Spinal cord (tissue), 10 donors: Measurements from ENCODE around the gene MDH1B. TPM values are rescaled to one million over a fixed set of nuclear protein-coding genes. Genes with fewer than 3 reads are reported as not detected.
"Not testable (repeated sequence)": the region's sequence is repeated elsewhere in the genome, so short reads cannot be mapped to it uniquely, and the experiment has no call there.

Source experiments
- DNase-seq, 6 donors: peaks; one replicate each; pipeline versions ENCODE4 v3.0.0 to v3.0.0-alpha.2; 2013 to 2015; ENCODE audit warnings: low spot score in 6 of 6, low read depth in 4 of 6
- H3K27ac ChIP-seq: one replicate; pipeline ENCODE4 v1.5.1; 2013; ENCODE audit warnings: low read depth, low read length, control low read depth
- H3K27me3 ChIP-seq: one replicate; pipeline ENCODE4 v1.6.1; 2013; ENCODE audit warnings: low read length; ENCODE audit not compliant: control insufficient read depth, insufficient read depth
- H3K36me3 ChIP-seq: one replicate; pipeline ENCODE4 v1.6.1; 2013; ENCODE audit warnings: low read length; ENCODE audit not compliant: control insufficient read depth, insufficient read depth
- H3K4me1 ChIP-seq: one replicate; pipeline ENCODE4 v1.6.1; 2013; ENCODE audit warnings: low read length; ENCODE audit not compliant: control insufficient read depth, insufficient read depth
- H3K4me3 ChIP-seq: one replicate; pipeline ENCODE4 v1.5.1; 2013; ENCODE audit warnings: low read depth, low read length, control low read depth
- H3K9me3 ChIP-seq: one replicate; pipeline ENCODE4 v1.6.1; 2013; ENCODE audit warnings: low read length; ENCODE audit not compliant: control insufficient read depth, insufficient read depth
- WGBS: methylation state at CpG from one replicate; pipeline ENCODE4 v1.1.5; 2013; ENCODE audit warnings: missing lambda C conversion rate; ENCODE audit not compliant: insufficient coverage; 5-methylcytosine and 5-hydroxymethylcytosine counted together
- long read RNA-seq, 4 donors: transcript quantifications; one replicate each; lab custom pipeline, GENCODE V29; 2026
- polyA plus RNA-seq, 2 donors: library from polyadenylated mRNA; unstranded; fragments of 120-200 nt; gene quantifications; one replicate each; pipeline ENCODE4 v1.2.1, GENCODE V29; 2013; ENCODE audit not compliant: insufficient read length in 2 of 2
- total RNA-seq, 2 donors: library from RNA; depleted of rRNA in 1 of 2; stranded (reverse); fragments of 120-200 nt in 1 of 2; fragments of >200 nt in 1 of 2; gene quantifications; one replicate each; pipeline versions ENCODE4 v1.2.3 to v1.2.4, GENCODE V29; 2013 to 2014
- donor health status: healthy.

MDH1B gene
- total RNA-seq = 10 to 100 TPM in 1 of 2 donors, 1 to 10 TPM in 1; 6.7 to 14.4 TPM
- 1 to 10 TPM; 6.2 to 6.5 TPM for polyA plus RNA-seq
- long read RNA-seq, donor 1 = 0 reads
- long read RNA-seq, donor 2 = 0 reads
- long read RNA-seq, donor 3, partial matches to known transcripts = 0 of 1 reads
- long read RNA-seq, donor 3, other reads (novel, unspliced or antisense) = 0 of 1 reads
- long read RNA-seq, donor 4, partial matches to known transcripts = 0 of 1 reads
- long read RNA-seq, donor 4, other reads (novel, unspliced or antisense) = 0 of 1 reads

DNA sequence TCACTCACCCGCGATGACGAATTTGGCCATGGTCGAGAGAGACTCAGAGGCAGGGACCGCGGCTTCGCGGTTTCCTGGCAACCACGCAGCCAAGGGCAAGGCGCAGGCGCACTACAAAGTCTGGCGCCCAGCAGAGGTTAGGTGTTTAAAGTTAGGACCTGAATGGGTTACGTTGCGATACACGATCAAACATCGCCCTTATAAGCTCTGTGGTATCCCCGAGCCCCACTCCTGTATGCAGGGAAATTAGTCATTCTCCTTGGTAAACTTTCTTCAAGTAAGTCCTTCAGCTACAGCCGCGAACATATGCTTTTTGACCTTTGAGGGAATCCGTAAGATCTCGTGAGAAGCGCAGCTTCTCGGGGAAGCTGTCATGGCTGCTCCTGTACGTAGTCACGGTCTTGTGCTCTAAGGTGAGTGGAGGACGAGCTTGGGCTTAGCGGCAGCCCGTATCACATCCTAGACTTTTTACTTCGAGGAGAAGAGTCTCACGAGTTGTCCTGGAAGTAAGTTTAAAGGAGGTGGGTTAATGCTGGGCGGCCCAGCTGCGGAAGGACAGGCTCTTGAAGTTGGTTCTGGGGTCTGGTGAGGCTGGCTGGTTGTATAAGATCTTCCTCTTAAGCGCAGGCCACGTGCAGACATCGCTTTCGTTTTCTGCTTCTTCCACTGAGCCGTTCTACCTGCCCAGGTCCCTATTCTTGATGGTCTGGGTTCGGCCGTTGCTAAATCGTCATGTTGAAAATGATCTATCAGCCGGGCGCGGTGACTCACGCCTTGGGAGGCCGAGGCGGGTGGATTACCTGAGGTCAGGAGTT is at the start of gene MDH1B, which contains the start of gene FASTKD2:
MDH1B (minus strand) TSS at position 87 of the 815 bp plus-strand sequence; CDS start at position 30, 57 bp downstream.
FASTKD2 (plus strand) TSS at position 365 of the 815 bp plus-strand sequence. CDS start 1,088 bp downstream, outside the sequence.
- Histone ChIP-seq H3K4me1 (peaks cover 7% of the 10 kb centered on the region), H3K9me3 (no peaks in the 10 kb centered on the region), H3K27ac (peak within 1 kb of the TSS; percentile 54), H3K4me3 (peak within 1 kb of the TSS; percentile 77), H3K36me3 (peaks cover 3% of the 10 kb centered on the region), H3K27me3 (no peaks in the 10 kb centered on the region)
- DNase-seq = peak; percentile 88 to 98 (median 96)
- WGBS = 0% methylated on average over 46 of the region's 46 CpGs

DNA sequence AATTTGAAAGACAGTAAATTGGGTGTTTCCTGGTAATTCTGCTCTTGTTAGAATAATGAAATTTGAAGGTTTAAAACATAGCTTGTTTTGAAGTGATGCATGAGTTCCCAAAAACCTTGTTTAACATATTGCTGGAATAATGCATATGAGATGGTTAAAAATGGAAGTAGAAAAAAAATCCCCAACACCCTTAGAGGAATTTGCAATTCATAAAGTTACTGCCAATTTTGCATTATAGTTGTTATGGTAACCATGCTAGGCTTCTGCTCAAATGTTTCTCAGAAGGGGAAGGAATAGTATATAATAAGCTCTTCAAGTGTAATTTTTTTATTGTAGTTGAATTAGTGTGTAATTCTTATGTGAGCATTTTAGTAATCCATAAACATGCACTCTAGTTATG is 49.4 kb upstream of the MDH1B start:
- Histone ChIP-seq H3K36me3 (no peaks in the 10 kb centered on the region), H3K9me3 (no peaks in the 10 kb centered on the region), H3K4me1 (no peaks in the 10 kb centered on the region), H3K4me3 (no peak overlapping the region), H3K27ac (no peak overlapping the region), H3K27me3 (no peaks in the 10 kb centered on the region)
- DNase-seq = peak in 2 of 6 donors; percentile 73 to 87

DNA sequence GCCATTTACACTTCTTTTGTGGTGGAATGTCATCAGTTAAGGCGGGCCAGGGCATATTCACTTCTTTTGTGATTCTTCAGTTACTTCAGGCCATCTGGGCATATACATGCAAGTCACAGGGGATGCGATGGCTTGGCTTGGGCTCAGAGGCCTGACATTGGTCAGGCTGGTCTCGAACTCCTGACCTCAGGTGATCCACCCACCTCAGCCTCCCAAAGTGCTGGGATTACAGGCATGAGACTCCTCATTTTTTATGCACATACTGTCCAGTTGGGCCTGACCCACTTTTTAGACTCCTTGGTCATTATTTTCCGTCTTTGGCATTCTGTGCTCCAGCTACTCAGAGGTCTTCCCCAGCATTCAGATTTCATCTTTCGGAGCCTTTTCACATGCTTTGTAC is 47.3 kb upstream of the MDH1B start:
- not testable (repeated sequence) for H3K36me3 ChIP-seq, H3K9me3 ChIP-seq, H3K27me3 ChIP-seq, H3K4me3 ChIP-seq, H3K27ac ChIP-seq, DNase-seq, H3K4me1 ChIP-seq
- 96% methylated on average over 2 of the region's 5 CpGs for WGBS

DNA sequence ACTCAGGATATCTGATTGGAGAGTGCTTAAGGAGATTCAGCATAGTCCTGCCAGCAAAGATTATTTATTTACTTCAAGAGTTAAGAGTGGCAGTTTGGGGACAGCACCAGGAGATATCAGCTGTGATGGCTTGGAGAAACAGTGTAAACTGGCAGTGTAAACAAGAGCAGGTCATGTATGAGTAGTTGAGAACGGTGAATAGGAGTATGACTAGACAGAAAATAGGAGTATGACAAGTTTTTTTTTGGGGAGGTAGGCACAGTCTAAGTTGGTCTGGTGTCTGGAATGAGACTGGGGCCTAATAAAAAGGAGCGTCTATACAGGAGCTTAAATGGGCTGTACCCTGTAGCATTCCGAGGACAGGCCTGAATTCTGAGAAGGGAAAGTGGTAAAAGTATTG is 42.5 kb upstream of the MDH1B start:
- H3K4me3 ChIP-seq, H3K9me3 ChIP-seq, DNase-seq, H3K36me3 ChIP-seq, H3K27me3 ChIP-seq, H3K27ac ChIP-seq, H3K4me1 ChIP-seq: not testable (repeated sequence)
- 100% methylated on average over 1 of the region's 3 CpGs for WGBS

DNA sequence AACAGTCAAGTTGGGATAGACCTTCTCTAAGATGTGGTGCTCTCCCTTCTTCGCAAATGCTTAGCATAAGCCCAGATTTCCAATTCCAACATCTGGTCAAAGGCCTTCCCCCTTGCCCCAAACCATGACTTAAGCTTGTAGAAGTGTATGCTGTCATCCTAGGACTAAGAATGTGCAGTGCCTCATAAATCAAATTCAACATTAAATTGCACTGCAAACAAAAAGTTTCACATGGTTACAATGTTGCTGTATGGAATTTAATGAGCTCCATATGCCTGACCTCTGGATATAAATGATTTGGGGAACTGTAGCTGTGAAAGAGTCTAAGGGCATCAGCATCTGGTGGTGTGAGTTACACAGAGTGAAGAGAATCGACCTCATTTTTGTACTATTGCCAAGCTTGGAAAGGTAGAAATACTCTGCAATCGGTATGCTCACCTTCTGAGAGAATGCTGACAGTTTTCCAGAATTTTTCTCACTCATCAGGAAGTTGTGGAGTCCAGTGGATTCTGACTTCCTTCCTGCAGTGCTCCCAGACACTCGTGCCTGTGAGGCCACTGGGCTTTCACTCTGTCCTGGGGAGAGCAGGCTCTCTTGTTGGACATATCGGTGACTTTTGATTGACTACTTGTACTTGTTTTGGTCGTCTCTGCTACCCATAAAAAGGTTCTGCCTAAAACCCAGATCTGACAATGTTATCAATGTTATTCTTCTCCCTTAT is 40.9 kb upstream of the MDH1B start:
- no peak for DNase-seq
- H3K9me3 ChIP-seq = no peaks in the 10 kb centered on the region
- no peaks in the 10 kb centered on the region for H3K36me3 ChIP-seq
- H3K27ac ChIP-seq = no peak overlapping the region
- no peaks in the 10 kb centered on the region for H3K27me3 ChIP-seq
- 63% methylated on average over 1 of the region's 6 CpGs for WGBS
- no peak overlapping the region for H3K4me3 ChIP-seq
- H3K4me1 ChIP-seq = peaks cover 3% of the 10 kb centered on the region

DNA sequence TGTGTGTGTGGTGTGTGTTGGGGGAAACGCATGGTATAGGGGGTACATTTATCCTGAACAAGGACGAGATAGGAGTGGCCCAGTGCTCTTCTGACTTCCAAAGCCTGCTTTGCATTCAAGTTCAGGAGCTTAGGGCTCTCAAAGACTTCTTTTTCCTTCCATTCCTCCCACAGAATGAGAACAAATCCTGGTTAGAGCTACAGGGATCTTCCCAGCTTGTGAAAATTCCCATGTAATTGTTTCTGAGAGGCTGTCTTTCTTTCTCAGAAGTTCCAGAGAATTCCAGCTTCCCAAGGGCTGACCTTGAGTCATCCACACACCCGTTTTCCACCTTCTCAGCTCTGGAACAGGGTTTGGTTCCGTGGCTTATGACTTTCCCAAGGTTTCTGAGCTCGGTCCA is 39.2 kb upstream of the MDH1B start:
- Histone ChIP-seq H3K27me3 (no peaks in the 10 kb centered on the region), H3K4me1 (peaks cover 7% of the 10 kb centered on the region), H3K36me3 (no peaks in the 10 kb centered on the region), H3K9me3 (no peaks in the 10 kb centered on the region), H3K27ac (no peak overlapping the region), H3K4me3 (no peak overlapping the region)
- WGBS = 79% methylated on average over 3 of the region's 5 CpGs
- no peak for DNase-seq

DNA sequence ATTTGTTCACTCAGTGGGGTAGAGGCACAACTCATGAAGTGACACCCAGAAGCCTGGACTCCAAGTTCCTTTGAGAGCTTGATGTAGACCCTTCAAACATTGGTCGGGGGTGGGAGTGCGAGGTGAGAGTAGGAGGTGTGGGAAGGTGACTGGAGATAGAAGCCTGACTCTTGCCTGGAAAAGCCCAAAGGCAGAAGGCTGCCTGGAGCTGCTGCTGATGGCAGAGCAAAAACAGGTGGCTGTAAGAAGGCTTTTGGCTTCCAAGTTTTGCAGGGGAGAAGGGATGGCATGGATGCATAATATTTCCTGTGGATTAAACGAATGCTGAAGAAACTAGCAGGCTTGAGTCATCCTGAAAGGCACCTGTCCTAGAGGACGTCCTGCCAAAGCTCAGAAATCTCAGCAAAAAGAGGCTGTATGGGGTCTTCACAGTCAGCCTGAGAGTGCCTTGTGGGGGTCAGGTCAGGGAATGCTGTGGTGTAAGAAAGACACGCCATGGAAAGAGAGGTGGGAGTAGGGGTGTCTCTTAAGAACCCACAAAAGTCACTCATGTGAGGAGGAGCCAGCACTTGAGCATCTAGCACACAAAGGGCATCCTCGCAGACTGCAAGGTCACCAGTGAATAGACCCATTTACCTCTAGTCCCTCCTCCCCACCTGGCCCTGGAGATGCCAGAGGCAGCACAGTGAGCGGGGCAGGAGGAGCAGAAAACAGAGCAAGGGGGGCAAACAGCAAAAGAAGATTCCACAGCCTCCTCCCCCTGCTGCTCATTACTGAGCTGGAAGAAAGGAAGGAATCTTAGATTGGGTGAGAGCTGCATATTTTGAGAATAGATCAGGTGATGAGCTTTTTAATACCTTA is 37.8 kb upstream of the MDH1B start:
- Histone ChIP-seq H3K27ac (no peak overlapping the region), H3K4me1 (peaks cover 7% of the 10 kb centered on the region), H3K27me3 (no peaks in the 10 kb centered on the region), H3K4me3 (no peak overlapping the region), H3K36me3 (no peaks in the 10 kb centered on the region), H3K9me3 (no peaks in the 10 kb centered on the region)
- 88% methylated on average over 5 of the region's 7 CpGs for WGBS
- no peak for DNase-seq

DNA sequence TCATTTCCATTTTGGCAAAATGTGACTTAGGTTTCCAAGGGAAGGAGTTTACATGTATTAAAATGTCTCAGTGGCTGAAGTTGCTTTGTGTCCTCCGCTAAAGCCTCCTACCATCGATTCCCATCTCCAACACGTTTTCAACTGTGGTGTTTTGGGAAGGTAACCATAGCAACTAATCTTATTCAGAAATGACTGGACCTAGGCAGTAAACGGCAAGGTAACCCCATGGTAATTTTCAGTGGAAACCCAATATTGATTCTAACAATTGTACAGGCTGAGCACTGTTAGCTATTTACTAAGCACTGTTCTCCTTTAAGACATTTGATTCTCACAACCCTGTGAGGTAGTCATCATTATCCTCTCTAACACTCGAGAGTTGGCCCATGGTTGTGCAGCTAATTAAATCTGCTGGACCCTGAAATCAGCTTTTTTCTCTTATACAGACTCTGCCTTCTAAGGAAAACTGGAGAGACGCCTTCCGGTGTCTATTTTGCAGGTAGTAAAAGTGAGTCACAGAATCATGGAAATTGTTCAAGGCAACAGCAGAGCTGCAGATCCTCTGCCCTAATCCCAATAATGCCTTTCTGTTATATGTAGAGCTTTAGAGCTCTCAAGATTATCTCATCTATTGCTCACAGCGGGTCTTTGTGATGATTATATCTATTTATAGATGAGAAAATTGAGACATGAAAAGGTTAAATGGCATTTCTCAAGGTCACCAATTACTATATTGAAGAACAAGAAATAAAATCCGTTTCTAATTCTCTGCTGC is 36.5 kb upstream of the MDH1B start:
- Histone ChIP-seq H3K4me3 (no peak overlapping the region), H3K27ac (peak overlapping the region; percentile 65), H3K9me3 (no peaks in the 10 kb centered on the region), H3K27me3 (no peaks in the 10 kb centered on the region), H3K36me3 (no peaks in the 10 kb centered on the region), H3K4me1 (peaks cover 7% of the 10 kb centered on the region)
- peak in 3 of 6 donors; percentile 11 to 60 (median 47) for DNase-seq
- WGBS = 23% methylated on average over 3 of the region's 9 CpGs
